Esophagus muscularis mucosa (tissue), 4 donors: Measurements from ENCODE around the gene TCF3. TPM values are rescaled to one million over a fixed set of nuclear protein-coding genes. Genes with fewer than 3 reads are reported as not detected.
"Not testable (repeated sequence)": the region's sequence is repeated elsewhere in the genome, so short reads cannot be mapped to it uniquely, and the experiment has no call there.

Experiments
- DNase-seq: peaks from one replicate; pipeline ENCODE4 v3.0.0-alpha.2; 2017; ENCODE audit errors: extremely low spot score
- H3K27ac ChIP-seq, 4 donors: fragments of 200-600 bp; sonication (generic); replicated peaks in 1 of 4; 1 replicate in 3 of 4; 2 replicates in 1 of 4; pipeline ENCODE4 v1.5.1; 2016 to 2019; ENCODE audit warnings: mild to moderate bottlenecking in 1 of 4
- H3K27me3 ChIP-seq, 4 donors: fragments of 200-600 bp; sonication (generic); one replicate each; pipeline versions ENCODE4 v1.5.1 to v1.6.0; 2016 to 2019
- H3K36me3 ChIP-seq, 4 donors: fragments of 200-600 bp; sonication (generic); one replicate each; pipeline ENCODE4 v1.5.1; 2016 to 2019
- H3K4me1 ChIP-seq, 4 donors: fragments of 200-600 bp; sonication (generic); one replicate each; pipeline ENCODE4 v1.5.1; 2016 to 2019
- H3K4me3 ChIP-seq, 4 donors: fragments of 200-600 bp; sonication (generic); 1 replicate in 2 of 4; 2 replicates in 2 of 4; pipeline ENCODE4 v1.5.1; 2016 to 2019; ENCODE audit warnings: mild to moderate bottlenecking in 4 of 4, moderate library complexity in 1 of 4
- H3K9me3 ChIP-seq, 4 donors: fragments of 200-600 bp; sonication (generic); 1 replicate in 3 of 4; 2 replicates in 1 of 4; pipeline ENCODE4 v1.5.1; 2016 to 2019
- CTCF ChIP-seq, 3 experiments: fragments of 200-600 bp in 2 of 3; fragments of 450-650 bp in 1 of 3; sonication (generic) in 2 of 3; IDR thresholded peaks; one replicate each; pipeline ENCODE4 v1.5.1; 2017 to 2019; ENCODE audit warnings: antibody characterized with exemption in 3 of 3, mild to moderate bottlenecking in 2 of 3, moderate library complexity in 1 of 3
- EP300 ChIP-seq: sonication (generic); formaldehyde crosslinking; IDR thresholded peaks from one replicate; pipeline ENCODE4 v1.6.1; 2017; ENCODE audit warnings: antibody characterized with exemption
- POLR2A ChIP-seq: fragments of 450-650 bp; IDR thresholded peaks from one replicate; pipeline ENCODE4 v1.6.1; 2017; ENCODE audit warnings: antibody characterized with exemption, moderate library complexity, mild to moderate bottlenecking, low read depth
- POLR2AphosphoS5 ChIP-seq, 2 donors: sonication (generic); formaldehyde crosslinking; IDR thresholded peaks; one replicate each; pipeline ENCODE4 v1.6.1; 2017; ENCODE audit warnings: antibody characterized with exemption in 2 of 2
- WGBS: methylation state at CpG from one replicate; pipeline ENCODE4 v1.1.5; 2018; 5-methylcytosine and 5-hydroxymethylcytosine counted together
- intact Hi-C: fragments of 100-400 bp; cut with DNase I; formaldehyde crosslinking; loops from one replicate; pipeline ENCODE4 v1.15.1; 2023
- total RNA-seq, 4 donors: library from RNA; depleted of rRNA; stranded (reverse); fragments of >200 nt; gene quantifications; one replicate each; pipeline versions ENCODE4 v1.1.0 to v1.2.1, GENCODE V29; 2016

Gene TCF3
- total RNA-seq, 4 donors from 2014 or later, result 32.0 to 53.6 (median 46.5) TPM

- WGBS, result 88% methylated on average over 26 of the region's 26 CpGs
- no peak overlapping the region for H3K4me3 ChIP-seq
- intact Hi-C loops, result no loop called here
- no peak for DNase-seq
- H3K27me3 ChIP-seq, result peaks cover 0 to 61% (median 26%) of the 10 kb centered on the region in 4 donors
- TF ChIP-seq POLR2AphosphoS5 (IDR thresholded peaks at IDR 0.05) (no peak), EP300 (no peak), CTCF (IDR thresholded peaks at IDR 0.05) (no peak), POLR2A (no peak)
- H3K4me1 ChIP-seq, result peaks cover 0 to 4% (median 0%) of the 10 kb centered on the region in 4 donors
- peaks cover 0 to 14% (median 9%) of the 10 kb centered on the region in 4 donors for H3K9me3 ChIP-seq
- no peaks in the 10 kb centered on the region for H3K36me3 ChIP-seq
- no peak overlapping the region for H3K27ac ChIP-seq
Observed at GRCh38 chr19:1698636-1699035, 46.2 kb upstream of the TCF3 start.

GRCh38 chr19:1695481-1695880 lies 43.1 kb upstream of the TCF3 start:
- H3K27ac ChIP-seq, H3K4me1 ChIP-seq, H3K36me3 ChIP-seq, DNase-seq, H3K4me3 ChIP-seq, intact Hi-C loops: not testable (repeated sequence)
- WGBS, result 90% methylated on average over 12 of the region's 12 CpGs
- Histone ChIP-seq H3K27me3 (peaks cover 4 to 74% (median 32%) of the 10 kb centered on the region in 4 donors), H3K9me3 (peaks cover 0 to 14% (median 9%) of the 10 kb centered on the region in 4 donors)

GRCh38 chr19:1691589-1692290 lies 39.3 kb upstream of the TCF3 start:
- H3K27ac ChIP-seq, result no peak overlapping the region
- no peak for TF ChIP-seq CTCF (IDR thresholded peaks at IDR 0.05)
- TF ChIP-seq POLR2A, result no peak
- no peak for TF ChIP-seq POLR2AphosphoS5 (IDR thresholded peaks at IDR 0.05)
- TF ChIP-seq EP300, result no peak
- no peak overlapping the region for H3K4me3 ChIP-seq
- intact Hi-C loops, result no loop called here
- 67% methylated on average over 8 of the region's 18 CpGs for WGBS
- H3K36me3 ChIP-seq, result no peaks in the 10 kb centered on the region
- H3K27me3 ChIP-seq, result peaks cover 4 to 79% (median 24%) of the 10 kb centered on the region in 4 donors
- DNase-seq, result no peak
- peaks cover 0 to 14% (median 9%) of the 10 kb centered on the region in 4 donors for H3K9me3 ChIP-seq
- peaks cover 0 to 7% (median 5%) of the 10 kb centered on the region in 4 donors for H3K4me1 ChIP-seq

GRCh38 chr19:1690699-1691307 lies 38.4 kb upstream of the TCF3 start:
- intact Hi-C loops, result no loop called here
- no peak for DNase-seq
- H3K27ac ChIP-seq, result no peak overlapping the region
- no peak overlapping the region for H3K4me3 ChIP-seq
- peaks cover 4 to 89% (median 25%) of the 10 kb centered on the region in 4 donors for H3K27me3 ChIP-seq
- H3K4me1 ChIP-seq, result peaks cover 0 to 7% (median 5%) of the 10 kb centered on the region in 4 donors
- H3K36me3 ChIP-seq, result no peaks in the 10 kb centered on the region
- TF ChIP-seq POLR2AphosphoS5 (IDR thresholded peaks at IDR 0.05) (no peak), POLR2A (no peak), EP300 (no peak), CTCF (IDR thresholded peaks at IDR 0.05) (no peak)
- peaks cover 0 to 14% (median 9%) of the 10 kb centered on the region in 4 donors for H3K9me3 ChIP-seq
- 54% methylated on average over 6 of the region's 29 CpGs for WGBS

GRCh38 chr19:1685785-1686184 lies 33.4 kb upstream of the TCF3 start:
- H3K9me3 ChIP-seq, H3K4me3 ChIP-seq, intact Hi-C loops, H3K4me1 ChIP-seq, DNase-seq, H3K27ac ChIP-seq, H3K36me3 ChIP-seq: not testable (repeated sequence)
- H3K27me3 ChIP-seq, result peaks cover 3 to 96% (median 30%) of the 10 kb centered on the region in 4 donors
- WGBS, result 83% methylated on average over 5 of the region's 5 CpGs
